NB4 (cell line): ENCODE results near the gene NR3C1.

Source experiments
- CTCF ChIP-seq: IDR thresholded peaks from one replicate; pipeline ENCODE4 v1.5.1; 2012; ENCODE audit warnings: low read depth, low read length
- MYC ChIP-seq: IDR thresholded peaks from 2 replicates; pipeline ENCODE4 v1.6.1; 2011; ENCODE audit warnings: low read depth, low read length
- POLR2A ChIP-seq: IDR thresholded peaks from 2 replicates; pipeline ENCODE4 v1.6.1; 2011; ENCODE audit warnings: mild to moderate bottlenecking; ENCODE audit not compliant: insufficient read length; ENCODE audit errors: extremely low read depth

GRCh38 chr5:143449772-143450171, 46.3 kb upstream of the NR3C1 start:
- TF ChIP-seq CTCF = no peak
- TF ChIP-seq POLR2A = no peak
- no peak for TF ChIP-seq MYC
